ENCODE data around the gene CAGE1.

- no peak for TF ChIP-seq CTCF (IDR thresholded peaks at IDR 0.05; ENCODE audit: low read depth, low read length)
- TF ChIP-seq POLR2A (IDR thresholded peaks at IDR 0.05; ENCODE audit: extremely low read depth, insufficient read length) = no peak
Observed at GRCh38 chr6:7316658-7317533, 72.6 kb downstream of the CAGE1 start.
